Measurements from ENCODE around the gene ALKBH3.

Gene ALKBH3

GRCh38 chr11:43898574-43898973, 17.9 kb downstream of the ALKBH3 start:
- H3K9me3 ChIP-seq (ENCODE audit: insufficient read depth, low read depth, low read length), result peaks cover 4% of the 10 kb centered on the region
- H3K23ac ChIP-seq (ENCODE audit: low read length), result no peak overlapping the region
- H3K14ac ChIP-seq (ENCODE audit: low read length), result no peak overlapping the region
- H3K79me1 ChIP-seq (ENCODE audit: low read length), result no peaks in the 10 kb centered on the region
- H3K4me2 ChIP-seq (ENCODE audit: low read length), result no peak overlapping the region
- H2AFZ ChIP-seq (ENCODE audit: insufficient read depth, low read length, poor library complexity), result no peak overlapping the region
- no peaks in the 10 kb centered on the region for H3K4me1 ChIP-seq (ENCODE audit: control insufficient read depth in 1 of 2, insufficient read depth in 2 of 2, low read length in 2 of 2)
- H2BK5ac ChIP-seq (ENCODE audit: low read depth, low read length, poor library complexity), result no peak overlapping the region
- H3K27me3 ChIP-seq (ENCODE audit: insufficient read depth, low read length), result no peaks in the 10 kb centered on the region
- H3K18ac ChIP-seq (ENCODE audit: low read length), result no peak overlapping the region
- whole genome bisulfite sequencing (ENCODE audit: extremely low coverage, insufficient coverage, insufficient read length), result no CpG with 5 or more reads among the region's 7 CpGs
- no peak overlapping the region for H3K9ac ChIP-seq (ENCODE audit: low read length)
- H3K4me3 ChIP-seq (ENCODE audit: low read depth, low read length), result no peak overlapping the region
- no peak overlapping the region for H4K91ac ChIP-seq (ENCODE audit: low read depth, low read length)
- H3K27ac ChIP-seq (ENCODE audit: low read depth, low read length), result no peak overlapping the region
- no peak overlapping the region for H2BK120ac ChIP-seq (ENCODE audit: insufficient read depth, low read length, poor library complexity)
- no peaks in the 10 kb centered on the region for H3K79me2 ChIP-seq (ENCODE audit: control insufficient read depth, insufficient read depth, low read length, poor library complexity)
- H3K36me3 ChIP-seq (ENCODE audit: control insufficient read depth in 1 of 2, insufficient read depth in 2 of 2, low read length in 2 of 2), result peaks cover 0 to 2% of the 10 kb centered on the region in 2 experiments
- no peak overlapping the region for H2AK5ac ChIP-seq (ENCODE audit: low read length)
- DNase-seq, result no peak
- H4K12ac ChIP-seq (ENCODE audit: low read depth, low read length), result no peak overlapping the region
- no peak overlapping the region for H3K4ac ChIP-seq (ENCODE audit: low read depth, low read length)
- H2BK12ac ChIP-seq (ENCODE audit: low read length), result no peak overlapping the region
- H4K8ac ChIP-seq (ENCODE audit: low read depth, low read length), result no peak overlapping the region

- Histone ChIP-seq H3K18ac (ENCODE audit: low read length) (no peak overlapping the region), H3K4me1 (ENCODE audit: control insufficient read depth in 1 of 2, insufficient read depth in 2 of 2, low read length in 2 of 2) (no peaks in the 10 kb centered on the region), H3K14ac (ENCODE audit: low read length) (no peak overlapping the region), H4K12ac (ENCODE audit: low read depth, low read length) (no peak overlapping the region), H2BK5ac (ENCODE audit: low read depth, low read length, poor library complexity) (no peak overlapping the region), H2AK5ac (ENCODE audit: low read length) (no peak overlapping the region), H3K4me3 (ENCODE audit: low read depth, low read length) (no peak overlapping the region), H3K79me1 (ENCODE audit: low read length) (no peaks in the 10 kb centered on the region), H3K9me3 (ENCODE audit: insufficient read depth, low read depth, low read length) (peaks cover 4% of the 10 kb centered on the region), H3K27ac (ENCODE audit: low read depth, low read length) (no peak overlapping the region), H3K9ac (ENCODE audit: low read length) (no peak overlapping the region), H2BK120ac (ENCODE audit: insufficient read depth, low read length, poor library complexity) (no peak overlapping the region), H3K27me3 (ENCODE audit: insufficient read depth, low read length) (no peaks in the 10 kb centered on the region), H4K91ac (ENCODE audit: low read depth, low read length) (no peak overlapping the region), H3K36me3 (ENCODE audit: control insufficient read depth in 1 of 2, insufficient read depth in 2 of 2, low read length in 2 of 2) (peaks cover 0 to 2% of the 10 kb centered on the region in 2 experiments), H3K79me2 (ENCODE audit: control insufficient read depth, insufficient read depth, low read length, poor library complexity) (no peaks in the 10 kb centered on the region), H4K8ac (ENCODE audit: low read depth, low read length) (no peak overlapping the region), H2BK12ac (ENCODE audit: low read length) (no peak overlapping the region), H3K23ac (ENCODE audit: low read length) (no peak overlapping the region), H3K4me2 (ENCODE audit: low read length) (no peak overlapping the region), H2AFZ (ENCODE audit: insufficient read depth, low read length, poor library complexity) (no peak overlapping the region), H3K4ac (ENCODE audit: low read depth, low read length) (no peak overlapping the region)
- no peak for DNase-seq
- no CpG with 5 or more reads among the region's 13 CpGs for WGBS (ENCODE audit: extremely low coverage, insufficient coverage, insufficient read length)
Measured at GRCh38 chr11:43899094-43899493, 18.5 kb downstream of the ALKBH3 start.

- H2BK12ac ChIP-seq (ENCODE audit: low read length), result no peak overlapping the region
- H3K14ac ChIP-seq (ENCODE audit: low read length), result no peak overlapping the region
- H3K9ac ChIP-seq (ENCODE audit: low read length), result no peak overlapping the region
- H3K79me1 ChIP-seq (ENCODE audit: low read length), result no peaks in the 10 kb centered on the region
- no peak overlapping the region for H3K4me2 ChIP-seq (ENCODE audit: low read length)
- no peak overlapping the region for H4K8ac ChIP-seq (ENCODE audit: low read depth, low read length)
- H3K27ac ChIP-seq (ENCODE audit: low read depth, low read length), result no peak overlapping the region
- H4K12ac ChIP-seq (ENCODE audit: low read depth, low read length), result no peak overlapping the region
- no peaks in the 10 kb centered on the region for H3K27me3 ChIP-seq (ENCODE audit: insufficient read depth, low read length)
- WGBS (ENCODE audit: extremely low coverage, insufficient coverage, insufficient read length), result no CpG with 5 or more reads among the region's 4 CpGs
- H3K4ac ChIP-seq (ENCODE audit: low read depth, low read length), result no peak overlapping the region
- no peak overlapping the region for H2BK5ac ChIP-seq (ENCODE audit: low read depth, low read length, poor library complexity)
- H2AK5ac ChIP-seq (ENCODE audit: low read length), result no peak overlapping the region
- peaks cover 0 to 2% of the 10 kb centered on the region in 2 experiments for H3K36me3 ChIP-seq (ENCODE audit: control insufficient read depth in 1 of 2, insufficient read depth in 2 of 2, low read length in 2 of 2)
- H4K91ac ChIP-seq (ENCODE audit: low read depth, low read length), result no peak overlapping the region
- H3K4me3 ChIP-seq (ENCODE audit: low read depth, low read length), result no peak overlapping the region
- H3K4me1 ChIP-seq (ENCODE audit: control insufficient read depth in 1 of 2, insufficient read depth in 2 of 2, low read length in 2 of 2), result no peaks in the 10 kb centered on the region
- H3K9me3 ChIP-seq (ENCODE audit: insufficient read depth, low read depth, low read length), result peaks cover 4% of the 10 kb centered on the region
- no peak overlapping the region for H2BK120ac ChIP-seq (ENCODE audit: insufficient read depth, low read length, poor library complexity)
- DNase-seq, result no peak
- no peak overlapping the region for H3K23ac ChIP-seq (ENCODE audit: low read length)
- H3K18ac ChIP-seq (ENCODE audit: low read length), result no peak overlapping the region
- no peaks in the 10 kb centered on the region for H3K79me2 ChIP-seq (ENCODE audit: control insufficient read depth, insufficient read depth, low read length, poor library complexity)
- no peak overlapping the region for H2AFZ ChIP-seq (ENCODE audit: insufficient read depth, low read length, poor library complexity)
Measured at GRCh38 chr11:43901551-43901950, 20.9 kb downstream of the ALKBH3 start.

- no peak overlapping the region for H4K8ac ChIP-seq (ENCODE audit: low read depth, low read length)
- no peak overlapping the region for H3K4ac ChIP-seq (ENCODE audit: low read depth, low read length)
- peaks cover 4% of the 10 kb centered on the region for H3K9me3 ChIP-seq (ENCODE audit: insufficient read depth, low read depth, low read length)
- whole genome bisulfite sequencing (ENCODE audit: extremely low coverage, insufficient coverage, insufficient read length), result no CpG with 5 or more reads among the region's 2 CpGs
- DNase-seq, result no peak
- no peak overlapping the region for H2BK5ac ChIP-seq (ENCODE audit: low read depth, low read length, poor library complexity)
- H3K4me3 ChIP-seq (ENCODE audit: low read depth, low read length), result no peak overlapping the region
- no peak overlapping the region for H2BK120ac ChIP-seq (ENCODE audit: insufficient read depth, low read length, poor library complexity)
- H2AFZ ChIP-seq (ENCODE audit: insufficient read depth, low read length, poor library complexity), result no peak overlapping the region
- no peak overlapping the region for H4K12ac ChIP-seq (ENCODE audit: low read depth, low read length)
- H3K79me2 ChIP-seq (ENCODE audit: control insufficient read depth, insufficient read depth, low read length, poor library complexity), result no peaks in the 10 kb centered on the region
- H3K23ac ChIP-seq (ENCODE audit: low read length), result no peak overlapping the region
- H3K27ac ChIP-seq (ENCODE audit: low read depth, low read length), result no peak overlapping the region
- no peak overlapping the region for H2BK12ac ChIP-seq (ENCODE audit: low read length)
- H3K4me1 ChIP-seq (ENCODE audit: control insufficient read depth in 1 of 2, insufficient read depth in 2 of 2, low read length in 2 of 2), result no peaks in the 10 kb centered on the region
- H4K91ac ChIP-seq (ENCODE audit: low read depth, low read length), result no peak overlapping the region
- H2AK5ac ChIP-seq (ENCODE audit: low read length), result no peak overlapping the region
- H3K18ac ChIP-seq (ENCODE audit: low read length), result no peak overlapping the region
- H3K14ac ChIP-seq (ENCODE audit: low read length), result no peak overlapping the region
- no peaks in the 10 kb centered on the region for H3K27me3 ChIP-seq (ENCODE audit: insufficient read depth, low read length)
- no peaks in the 10 kb centered on the region for H3K36me3 ChIP-seq (ENCODE audit: control insufficient read depth in 1 of 2, insufficient read depth in 2 of 2, low read length in 2 of 2)
- H3K9ac ChIP-seq (ENCODE audit: low read length), result no peak overlapping the region
- H3K4me2 ChIP-seq (ENCODE audit: low read length), result no peak overlapping the region
- no peaks in the 10 kb centered on the region for H3K79me1 ChIP-seq (ENCODE audit: low read length)
Measured at GRCh38 chr11:43903078-43903477, 22.4 kb downstream of the ALKBH3 start.

Data from trophoblast cell (in vitro differentiated cells and primary cell).